H9 (cell line): Measurements from ENCODE around the gene RUSF1. TPM values are rescaled to one million over a fixed set of nuclear protein-coding genes. Genes with fewer than 3 reads are reported as not detected.

ENCODE experiments used
- DNase-seq: peaks from one replicate; pipeline ENCODE4 v3.0.0-alpha.2; 2017
- H2AFZ ChIP-seq: one replicate; pipeline ENCODE4 v1.6.1; 2013; ENCODE audit warnings: mild to moderate bottlenecking, low read length, control low read depth, moderate library complexity
- H2AK5ac ChIP-seq: 2 replicates; pipeline ENCODE4 v1.6.1; 2013; ENCODE audit warnings: low read length, control low read depth, mixed read lengths; ENCODE audit not compliant: insufficient read length
- H2BK120ac ChIP-seq: one replicate; pipeline ENCODE4 v1.6.1; 2013; ENCODE audit warnings: low read depth, mild to moderate bottlenecking, low read length, control low read depth, inconsistent platforms; ENCODE audit not compliant: poor library complexity, severe bottlenecking
- H2BK12ac ChIP-seq: 2 replicates; pipeline ENCODE4 v1.6.1; 2013; ENCODE audit warnings: low read length, control low read depth, mixed read lengths, low read depth; ENCODE audit not compliant: insufficient read length
- H2BK15ac ChIP-seq: 2 replicates; pipeline ENCODE4 v1.6.1; 2013; ENCODE audit warnings: low read depth, low read length, control low read depth
- H2BK20ac ChIP-seq: one replicate; pipeline ENCODE4 v1.6.1; 2013; ENCODE audit warnings: low read depth, mild to moderate bottlenecking, low read length, control low read depth, inconsistent platforms; ENCODE audit not compliant: poor library complexity, severe bottlenecking
- H2BK5ac ChIP-seq: 2 replicates; pipeline ENCODE4 v1.6.1; 2013; ENCODE audit warnings: low read length, control low read depth, mixed read lengths; ENCODE audit not compliant: insufficient read length
- H3K14ac ChIP-seq: 2 replicates; pipeline ENCODE4 v1.6.1; 2013; ENCODE audit warnings: low read length, control low read depth; ENCODE audit not compliant: insufficient read depth
- H3K18ac ChIP-seq: 2 replicates; pipeline ENCODE4 v1.6.1; 2013; ENCODE audit warnings: low read depth, mild to moderate bottlenecking, mixed read lengths, low read length, control low read depth; ENCODE audit not compliant: insufficient read length
- H3K23ac ChIP-seq: 2 replicates; pipeline ENCODE4 v1.6.1; 2013; ENCODE audit warnings: low read length, control low read depth, mixed read lengths, low read depth; ENCODE audit not compliant: insufficient read length
- H3K23me2 ChIP-seq: 2 replicates; pipeline ENCODE4 v1.6.1; 2013; ENCODE audit warnings: low read depth, mild to moderate bottlenecking, mixed read lengths, low read length, control low read depth; ENCODE audit not compliant: insufficient read length, poor library complexity, severe bottlenecking
- H3K27ac ChIP-seq: 2 replicates; pipeline ENCODE4 v1.5.1; 2013; ENCODE audit warnings: low read length, control low read depth, mixed read lengths, low read depth; ENCODE audit not compliant: insufficient read length
- H3K27me3 ChIP-seq: 2 replicates; pipeline ENCODE4 v1.6.1; 2013; ENCODE audit warnings: low read length, control low read depth, inconsistent platforms; ENCODE audit not compliant: insufficient read depth
- H3K4ac ChIP-seq: 2 replicates; pipeline ENCODE4 v1.6.1; 2013; ENCODE audit warnings: low read depth, mild to moderate bottlenecking, control low read depth, inconsistent platforms, low read length, moderate library complexity
- H3K4me1 ChIP-seq: 2 replicates; pipeline ENCODE4 v1.6.1; 2013; ENCODE audit warnings: low read length, control low read depth, inconsistent platforms; ENCODE audit not compliant: insufficient read depth
- H3K4me2 ChIP-seq: 2 replicates; pipeline ENCODE4 v1.6.1; 2013; ENCODE audit warnings: low read length, control low read depth, mixed read lengths; ENCODE audit not compliant: insufficient read length, insufficient read depth
- H3K56ac ChIP-seq: 2 replicates; pipeline ENCODE4 v1.6.1; 2013; ENCODE audit warnings: low read depth, mild to moderate bottlenecking, mixed read lengths, low read length, control low read depth; ENCODE audit not compliant: insufficient read length
- H3K79me1 ChIP-seq: 2 replicates; pipeline ENCODE4 v1.6.1; 2013; ENCODE audit warnings: low read depth, mild to moderate bottlenecking, moderate library complexity, low read length, control low read depth, inconsistent platforms; ENCODE audit not compliant: insufficient read depth, poor library complexity, severe bottlenecking
- H3K79me2 ChIP-seq: 2 replicates; pipeline ENCODE4 v1.6.1; 2013; ENCODE audit warnings: low read length, control low read depth, inconsistent platforms; ENCODE audit not compliant: insufficient read depth
- H3K9ac ChIP-seq: 2 replicates; pipeline ENCODE4 v1.6.1; 2013; ENCODE audit warnings: low read length, control low read depth, mixed read lengths; ENCODE audit not compliant: insufficient read length; ENCODE audit errors: extremely low read depth
- H3K9me3 ChIP-seq: one replicate; pipeline ENCODE4 v1.6.1; 2013; ENCODE audit warnings: low read depth, low read length, inconsistent platforms; ENCODE audit not compliant: control insufficient read depth
- H3T11ph ChIP-seq: one replicate; pipeline ENCODE4 v1.6.1; 2013; ENCODE audit warnings: mild to moderate bottlenecking, low read length, control low read depth, inconsistent platforms
- H4K20me1 ChIP-seq: one replicate; pipeline ENCODE4 v1.6.1; 2013; ENCODE audit not compliant: control insufficient read depth, insufficient read length, insufficient read depth
- H4K5ac ChIP-seq: 2 replicates; pipeline ENCODE4 v1.6.1; 2013; ENCODE audit warnings: low read depth, mild to moderate bottlenecking, mixed read lengths, low read length, control low read depth; ENCODE audit not compliant: insufficient read length
- H4K8ac ChIP-seq: replicated peaks from 2 replicates; pipeline ENCODE4 v1.6.1; 2013; ENCODE audit warnings: low read length, control low read depth, mixed read lengths, low read depth; ENCODE audit not compliant: insufficient read length
- H4K91ac ChIP-seq: 2 replicates; pipeline ENCODE4 v1.6.1; 2013; ENCODE audit warnings: low read depth, mild to moderate bottlenecking, moderate library complexity, mixed read lengths, low read length, control low read depth; ENCODE audit not compliant: insufficient read length
- H3K27ac Mint-ChIP-seq, 3 experiments: 2 replicates in 2 of 3; 3 replicates in 1 of 3; pipeline ENCODE4 v1.8.0; 2020 to 2021; ENCODE audit warnings: mixed read lengths in 3 of 3, mild to moderate bottlenecking in 1 of 3, moderate library complexity in 1 of 3
- H3K27me3 Mint-ChIP-seq: 2 replicates; pipeline ENCODE4 v1.8.0; 2021; ENCODE audit warnings: low read depth, mild to moderate bottlenecking, moderate library complexity, mixed read lengths
- H3K36me3 Mint-ChIP-seq, 3 experiments: 2 replicates in 2 of 3; 3 replicates in 1 of 3; pipeline ENCODE4 v1.8.0; 2020 to 2021; ENCODE audit warnings: low read depth in 3 of 3, mixed read lengths in 3 of 3; ENCODE audit not compliant: insufficient read depth in 1 of 3
- H3K4me1 Mint-ChIP-seq, 2 experiments: 2 replicates each; pipeline ENCODE4 v1.8.0; 2020; ENCODE audit warnings: mixed read lengths in 2 of 2
- H3K4me3 Mint-ChIP-seq, 2 experiments: 2 replicates in 1 of 2; 3 replicates in 1 of 2; pipeline ENCODE4 v1.8.0; 2020 to 2021; ENCODE audit warnings: mild to moderate bottlenecking in 2 of 2, mixed read lengths in 2 of 2, moderate library complexity in 1 of 2
- H3K9me3 Mint-ChIP-seq, 2 experiments: 2 replicates in 1 of 2; 3 replicates in 1 of 2; pipeline ENCODE4 v1.8.0; 2020; ENCODE audit warnings: mild to moderate bottlenecking in 2 of 2, mixed read lengths in 2 of 2, moderate library complexity in 1 of 2
- WGBS: extraction: QIAGEN DNeasy Blood & Tissue Kit; methylation state at CpG from one replicate; pipeline ENCODE4 v1.1.7; 2013; ENCODE audit warnings: missing lambda C conversion rate, low lambda C conversion rate, mixed read lengths; ENCODE audit not compliant: insufficient read length; ENCODE audit errors: extremely low coverage; 5-methylcytosine and 5-hydroxymethylcytosine counted together
- total RNA-seq: library from RNA; stranded (reverse); gene quantifications from 2 replicates; pipeline ENCODE4 v1.2.1, GENCODE V29; 2021
- TF ChIP-seq, protein P1 (sequence below): fragments of 200-600 bp; sonication (generic); conservative IDR thresholded peaks from 3 replicates; pipeline ENCODE4 v1.8.0; 2021; ENCODE audit warnings: antibody characterized with exemption, mild to moderate bottlenecking

The RUSF1 gene
- total RNA-seq, 1 experiment from 2014 or later, result 33.4 TPM

DNA sequence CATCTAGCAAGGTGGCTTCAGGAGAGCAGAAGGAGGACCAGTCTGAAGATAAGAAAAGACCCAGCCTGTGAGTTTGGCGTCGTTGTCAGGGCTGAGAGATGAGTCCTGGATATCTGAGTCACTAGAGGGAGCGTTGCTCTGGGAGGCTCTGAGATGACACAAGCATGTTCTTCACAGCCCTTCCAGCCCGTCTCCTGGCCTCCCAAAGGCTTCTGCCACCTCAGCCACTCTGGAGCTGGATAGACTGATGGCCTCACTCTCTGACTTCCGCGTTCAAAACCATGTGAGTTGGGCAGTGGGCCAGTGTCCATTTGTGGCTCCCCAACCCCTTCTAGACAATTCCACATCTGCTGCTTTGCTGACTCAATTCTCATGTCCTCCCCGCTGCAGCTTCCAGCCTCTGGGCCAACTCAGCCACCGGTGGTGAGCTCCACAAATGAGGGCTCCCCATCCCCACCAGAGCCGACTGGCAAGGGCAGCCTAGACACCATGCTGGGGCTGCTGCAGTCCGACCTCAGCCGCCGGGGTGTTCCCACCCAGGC lies 33.9 kb downstream of the RUSF1 start:
- H4K20me1 ChIP-seq, result no peaks in the 10 kb centered on the region
- peaks cover 3% of the 10 kb centered on the region; the same call in 1 of the 2 replicates for H3K4me1 ChIP-seq
- H2AFZ ChIP-seq, result no peak overlapping the region
- Mint-ChIP-seq H3K27ac (no peak overlapping the region), H3K9me3 (no peaks in the 10 kb centered on the region; a peak in 1 of 5 replicates), H3K4me1 (peaks cover 21 to 26% of the 10 kb centered on the region in 2 experiments), H3K36me3 (peaks cover 0 to 14% (median 1%) of the 10 kb centered on the region in 3 experiments; a peak in 3 of 7 replicates), H3K4me3 (no peak overlapping the region), H3K27me3 (peaks cover 56% of the 10 kb centered on the region)
- DNase-seq, result no peak
- H4K5ac ChIP-seq, result no peak overlapping the region
- no peak overlapping the region for H2BK5ac ChIP-seq
- H3K4ac ChIP-seq, result no peak overlapping the region
- H3K79me2 ChIP-seq, result no peaks in the 10 kb centered on the region
- H3K23me2 ChIP-seq, result peaks cover 22% of the 10 kb centered on the region
- no CpG with 5 or more reads among the region's 12 CpGs for WGBS
- TF ChIP-seq, protein P1, sequence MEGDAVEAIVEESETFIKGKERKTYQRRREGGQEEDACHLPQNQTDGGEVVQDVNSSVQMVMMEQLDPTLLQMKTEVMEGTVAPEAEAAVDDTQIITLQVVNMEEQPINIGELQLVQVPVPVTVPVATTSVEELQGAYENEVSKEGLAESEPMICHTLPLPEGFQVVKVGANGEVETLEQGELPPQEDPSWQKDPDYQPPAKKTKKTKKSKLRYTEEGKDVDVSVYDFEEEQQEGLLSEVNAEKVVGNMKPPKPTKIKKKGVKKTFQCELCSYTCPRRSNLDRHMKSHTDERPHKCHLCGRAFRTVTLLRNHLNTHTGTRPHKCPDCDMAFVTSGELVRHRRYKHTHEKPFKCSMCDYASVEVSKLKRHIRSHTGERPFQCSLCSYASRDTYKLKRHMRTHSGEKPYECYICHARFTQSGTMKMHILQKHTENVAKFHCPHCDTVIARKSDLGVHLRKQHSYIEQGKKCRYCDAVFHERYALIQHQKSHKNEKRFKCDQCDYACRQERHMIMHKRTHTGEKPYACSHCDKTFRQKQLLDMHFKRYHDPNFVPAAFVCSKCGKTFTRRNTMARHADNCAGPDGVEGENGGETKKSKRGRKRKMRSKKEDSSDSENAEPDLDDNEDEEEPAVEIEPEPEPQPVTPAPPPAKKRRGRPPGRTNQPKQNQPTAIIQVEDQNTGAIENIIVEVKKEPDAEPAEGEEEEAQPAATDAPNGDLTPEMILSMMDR, result no peak
- no peak overlapping the region for H3K4me2 ChIP-seq
- H2BK120ac ChIP-seq, result no peak overlapping the region
- no peak overlapping the region for H2BK12ac ChIP-seq
- peaks cover 1% of the 10 kb centered on the region; the same call in 1 of the 2 replicates for H3K27me3 ChIP-seq
- no peak overlapping the region for H3K27ac ChIP-seq
- no peak overlapping the region for H3K14ac ChIP-seq
- H3K23ac ChIP-seq, result no peak overlapping the region
- H2BK15ac ChIP-seq, result no peak overlapping the region
- H3K56ac ChIP-seq, result no peak overlapping the region
- H3K79me1 ChIP-seq, result no peaks in the 10 kb centered on the region
- H2BK20ac ChIP-seq, result no peak overlapping the region
- H3K9me3 ChIP-seq, result no peaks in the 10 kb centered on the region
- no peak overlapping the region for H3K9ac ChIP-seq
- no peak overlapping the region for H2AK5ac ChIP-seq
- no peak overlapping the region for H3T11ph ChIP-seq
- no peak overlapping the region for H3K18ac ChIP-seq
- H4K91ac ChIP-seq, result no peak overlapping the region
- H4K8ac ChIP-seq, result no peak overlapping the region
